PC-9 (cell line): ENCODE results near the gene ASB13. TPM values are rescaled to one million over a fixed set of nuclear protein-coding genes. Genes with fewer than 3 reads are reported as not detected.
A peak's percentile ranks its signal among the peaks of the same experiment; 100 is the strongest.

ENCODE experiments used
- BruUV-seq: library from RNA; stranded (reverse); fragments of 400-500 nt; replicated peaks from 2 replicates; lab custom pipeline; 2021; lab: Mats Ljungman, UMichigan
- CTCF ChIA-PET: fragments of 300-600 bp; sonication (Branson Sonifier 250); formaldehyde crosslinking; loops from one replicate; lab custom pipeline; 2022; ENCODE audit warnings: antibody characterized with exemption; lab: Charles Lee
- POLR2A ChIA-PET: fragments of 300-600 bp; sonication (Branson Sonifier 250); formaldehyde crosslinking; loops from one replicate; lab custom pipeline; 2022; ENCODE audit warnings: antibody characterized with exemption; ENCODE audit not compliant: unreplicated experiment; lab: Charles Lee
- DNase-seq, 2 experiments: peaks; one replicate each; pipeline versions ENCODE4 v3.0.0 to v3.0.0-alpha.2; 2015 to 2022; ENCODE audit warnings: mixed read lengths in 1 of 2
- H2AFZ ChIP-seq: fragments of 200-600 bp; sonication (generic); 2 replicates; pipeline ENCODE4 v1.8.1; 2017; ENCODE audit warnings: antibody characterized with exemption
- H3F3A ChIP-seq: fragments of 200-600 bp; sonication (generic); 2 replicates; pipeline ENCODE4 v1.8.1; 2017; ENCODE audit warnings: antibody characterized with exemption, mild to moderate bottlenecking, low read depth; ENCODE audit not compliant: insufficient read depth
- H3K27ac ChIP-seq: fragments of 200-600 bp; sonication (generic); 2 replicates; pipeline ENCODE4 v1.6.1; 2016; ENCODE audit warnings: mixed run types
- H3K27me3 ChIP-seq: fragments of 200-600 bp; sonication (generic); 2 replicates; pipeline ENCODE4 v1.6.1; 2016; ENCODE audit warnings: low read depth, mixed run types; ENCODE audit not compliant: insufficient read depth
- H3K36me3 ChIP-seq: fragments of 200-600 bp; sonication (generic); 2 replicates; pipeline ENCODE4 v1.6.1; 2016; ENCODE audit warnings: low read depth, mixed run types
- H3K4me1 ChIP-seq: fragments of 200-600 bp; sonication (generic); replicated peaks from 2 replicates; pipeline ENCODE4 v1.6.1; 2016; ENCODE audit warnings: mixed run types; ENCODE audit not compliant: insufficient read depth
- H3K4me2 ChIP-seq: fragments of 200-600 bp; sonication (generic); 2 replicates; pipeline ENCODE4 v1.6.1; 2017; ENCODE audit warnings: mixed run types
- H3K4me3 ChIP-seq: fragments of 200-600 bp; sonication (generic); 2 replicates; pipeline ENCODE4 v1.6.1; 2016; ENCODE audit warnings: mixed run types
- H3K79me2 ChIP-seq: fragments of 200-600 bp; sonication (generic); 2 replicates; pipeline ENCODE4 v1.6.1; 2017; ENCODE audit warnings: low read depth, mixed run types
- H3K9me2 ChIP-seq: fragments of 200-600 bp; sonication (generic); 2 replicates; pipeline ENCODE4 v1.8.1; 2017; ENCODE audit warnings: mild to moderate bottlenecking; ENCODE audit not compliant: insufficient read depth
- H3K9me3 ChIP-seq: fragments of 200-600 bp; sonication (generic); 2 replicates; pipeline ENCODE4 v1.8.1; 2016; ENCODE audit warnings: low read depth; ENCODE audit not compliant: insufficient read depth
- H4K20me1 ChIP-seq: fragments of 200-600 bp; sonication (generic); 2 replicates; pipeline ENCODE4 v1.8.1; 2017; ENCODE audit not compliant: insufficient read depth
- CTCF ChIP-seq: fragments of 200-600 bp; sonication (generic); conservative IDR thresholded peaks from 2 replicates; pipeline ENCODE4 v1.6.1; 2017; ENCODE audit warnings: mixed run types, antibody characterized with exemption, mild to moderate bottlenecking, moderate library complexity
- EZH2 ChIP-seq: fragments of 200-600 bp; sonication (generic); IDR thresholded peaks from 2 replicates; pipeline ENCODE4 v1.8.0; 2017; ENCODE audit warnings: antibody characterized with exemption, low read depth
- intact Hi-C: fragments of 100-400 bp; cut with micrococcal nuclease; formaldehyde crosslinking; loops from one replicate; pipeline ENCODE4 v1.10.0; 2022; ENCODE audit not compliant: unreplicated experiment
- total RNA-seq: library from RNA; stranded (reverse); gene quantifications from 2 replicates; pipeline ENCODE4 v1.2.3, GENCODE V29; 2021

The ASB13 gene
- total RNA-seq, 1 experiment from 2014 or later, result 22.2 TPM

- Histone ChIP-seq H3K4me1 (peaks cover 25% of the 10 kb centered on the region), H3K9me3 (no peaks in the 10 kb centered on the region), H3K79me2 (peaks cover 30% of the 10 kb centered on the region), H3K27me3 (no peaks in the 10 kb centered on the region), H3K36me3 (no peaks in the 10 kb centered on the region), H3K4me3 (peak overlapping the region; percentile 75), H2AFZ (peak overlapping the region; percentile 79), H3K9me2 (no peaks in the 10 kb centered on the region), H4K20me1 (no peaks in the 10 kb centered on the region), H3K4me2 (peak overlapping the region; percentile 91), H3K27ac (no peak overlapping the region), H3F3A (peaks cover 5% of the 10 kb centered on the region; the same call in 1 of the 2 replicates)
- TF ChIP-seq CTCF (no peak), EZH2 (no peak)
- BruUV-seq, result no TSS peak
- ChIA-PET POLR2A (no interaction called here), CTCF (no interaction called here)
- intact Hi-C loops, result no loop called here
- DNase-seq, result no peak
These were observed 641 bp upstream of the ASB13 start for GRCh38 chr10:5666841-5667630.

- POLR2A ChIA-PET, result interaction anchor here (0.6 kb wide), 1 partner anchor 699 kb away, joined by 4 read pairs; no protein-coding TSS in a partner anchor
- Histone ChIP-seq H3K4me1 (peaks cover 35% of the 10 kb centered on the region), H3K4me3 (peak overlapping the region; percentile 75), H3K27me3 (no peaks in the 10 kb centered on the region), H2AFZ (peak overlapping the region; percentile 84), H3K36me3 (no peaks in the 10 kb centered on the region), H4K20me1 (no peaks in the 10 kb centered on the region), H3K27ac (no peak overlapping the region), H3F3A (peaks cover 12% of the 10 kb centered on the region; the same call in 1 of the 2 replicates), H3K4me2 (peak overlapping the region; percentile 85), H3K9me3 (no peaks in the 10 kb centered on the region), H3K9me2 (no peaks in the 10 kb centered on the region), H3K79me2 (peaks cover 36% of the 10 kb centered on the region)
- CTCF ChIA-PET, result no interaction called here
- no peak for TF ChIP-seq EZH2
- intact Hi-C loops, result no loop called here
- BruUV-seq, result no TSS peak
- no peak for DNase-seq
These were observed 905 bp downstream of the ASB13 start for GRCh38 chr10:5665373-5666007.

- no peak overlapping the region for H3K27ac ChIP-seq
These were observed 2.5 kb downstream of the ASB13 start for GRCh38 chr10:5663692-5664427.

More at GRCh38 chr10:5663692-5664427, 2.5 kb downstream of the ASB13 start:
- H3F3A ChIP-seq, result peaks cover 21% of the 10 kb centered on the region; the same call in 1 of the 2 replicates
- no peaks in the 10 kb centered on the region for H3K27me3 ChIP-seq
- TF ChIP-seq CTCF (no peak), EZH2 (no peak)
- peaks cover 48% of the 10 kb centered on the region for H3K4me1 ChIP-seq
- H4K20me1 ChIP-seq, result no peaks in the 10 kb centered on the region
- no peak overlapping the region for H2AFZ ChIP-seq
- ChIA-PET CTCF (interaction anchor here (0.6 kb wide), 1 partner anchor 54 kb away, joined by 3 read pairs; no protein-coding TSS in a partner anchor), POLR2A (no interaction called here)
- peaks cover 45% of the 10 kb centered on the region for H3K79me2 ChIP-seq
- DNase-seq, result no peak
- intact Hi-C loops, result no loop called here
- H3K36me3 ChIP-seq, result no peaks in the 10 kb centered on the region
- no peaks in the 10 kb centered on the region for H3K9me3 ChIP-seq
- no peak overlapping the region for H3K4me3 ChIP-seq
- H3K4me2 ChIP-seq, result no peak overlapping the region
- BruUV-seq, result no TSS peak
- no peaks in the 10 kb centered on the region for H3K9me2 ChIP-seq
